Suppressor macrophage treated with lipopolysaccharide for 4 hours (primary cell): ENCODE data around the gene ATP8A2.

Source experiments
- DNase-seq: peaks from one replicate; pipeline ENCODE4 v3.0.0-alpha.2; 2020

Gene ATP8A2

GRCh38 chr13:25689539-25689938 lies 317.8 kb downstream of the ATP8A2 start:
- DNase-seq: no peak

- no peak for DNase-seq
These were observed 318.8 kb downstream of the ATP8A2 start for GRCh38 chr13:25690582-25690981.

- no peak for DNase-seq
These were observed 319.9 kb downstream of the ATP8A2 start for GRCh38 chr13:25691654-25692053.

GRCh38 chr13:25692099-25692498 lies 320.3 kb downstream of the ATP8A2 start:
- no peak for DNase-seq

- no peak for DNase-seq
These were observed 327.3 kb downstream of the ATP8A2 start for GRCh38 chr13:25699056-25699455.

- no peak for DNase-seq
These were observed 327.8 kb downstream of the ATP8A2 start for GRCh38 chr13:25699600-25699999.

- DNase-seq: no peak
These were observed 329.5 kb downstream of the ATP8A2 start for GRCh38 chr13:25701304-25701703.

- DNase-seq: no peak
These were observed 330.6 kb downstream of the ATP8A2 start for GRCh38 chr13:25702386-25702785.

- no peak for DNase-seq
These were observed 336.0 kb downstream of the ATP8A2 start for GRCh38 chr13:25707726-25708125.

- no peak for DNase-seq
These were observed 336.5 kb downstream of the ATP8A2 start for GRCh38 chr13:25708268-25708667.

- DNase-seq: no peak
These were observed 337.3 kb downstream of the ATP8A2 start for GRCh38 chr13:25709088-25709487.

- no peak for DNase-seq
These were observed 344.0 kb downstream of the ATP8A2 start for GRCh38 chr13:25715760-25716159.

GRCh38 chr13:25717666-25718197 lies 346.0 kb downstream of the ATP8A2 start:
- DNase-seq: no peak

- DNase-seq: no peak
These were observed 347.9 kb downstream of the ATP8A2 start for GRCh38 chr13:25719666-25720065.

GRCh38 chr13:25722893-25723292 lies 351.1 kb downstream of the ATP8A2 start:
- DNase-seq: no peak

GRCh38 chr13:25725104-25725503 lies 353.3 kb downstream of the ATP8A2 start:
- DNase-seq: no peak

GRCh38 chr13:25727250-25727649 lies 355.5 kb downstream of the ATP8A2 start:
- DNase-seq: no peak

GRCh38 chr13:25727810-25728209 lies 356.0 kb downstream of the ATP8A2 start:
- no peak for DNase-seq

GRCh38 chr13:25729201-25729600 lies 357.4 kb downstream of the ATP8A2 start:
- no peak for DNase-seq

GRCh38 chr13:25731037-25731436 lies 359.3 kb downstream of the ATP8A2 start:
- DNase-seq: no peak

- no peak for DNase-seq
These were observed 359.8 kb downstream of the ATP8A2 start for GRCh38 chr13:25731536-25731935.

- DNase-seq: no peak
These were observed 360.5 kb downstream of the ATP8A2 start for GRCh38 chr13:25732111-25732865.

GRCh38 chr13:25733001-25733491 lies 361.3 kb downstream of the ATP8A2 start:
- no peak for DNase-seq

- DNase-seq: no peak
These were observed 362.1 kb downstream of the ATP8A2 start for GRCh38 chr13:25733696-25734435.
